ENCODE results near the gene CD44. TPM values are rescaled to one million over a fixed set of nuclear protein-coding genes. Genes with fewer than 3 reads are reported as not detected.
"Not testable (repeated sequence)": the region's sequence is repeated elsewhere in the genome, so short reads cannot be mapped to it uniquely, and the experiment has no call there.

Gene CD44
- total RNA-seq, 1 experiment from 2014 or later = 11.4 TPM

GRCh38 chr11:35106595-35106994 lies 32.4 kb upstream of the CD44 start:
- DNase-seq = no peak
- Histone ChIP-seq H3K36me3 (replicated peaks; ENCODE audit: control insufficient read depth, insufficient read depth, low read length) (no peaks in the 10 kb centered on the region), H3K27me3 (ENCODE audit: control insufficient read depth, insufficient read depth, low read length) (no peaks in the 10 kb centered on the region), H3K4me3 (ENCODE audit: insufficient read depth, low read depth, low read length) (no peak overlapping the region)

GRCh38 chr11:35107861-35108260 lies 31.1 kb upstream of the CD44 start:
- Histone ChIP-seq H3K4me3 (ENCODE audit: insufficient read depth, low read depth, low read length) (no peak overlapping the region), H3K27me3 (ENCODE audit: control insufficient read depth, insufficient read depth, low read length) (no peaks in the 10 kb centered on the region), H3K36me3 (replicated peaks; ENCODE audit: control insufficient read depth, insufficient read depth, low read length) (no peaks in the 10 kb centered on the region)
- DNase-seq = no peak

GRCh38 chr11:35108336-35108735 lies 30.6 kb upstream of the CD44 start:
- DNase-seq; H3K36me3 ChIP-seq (replicated peaks; ENCODE audit: control insufficient read depth, insufficient read depth, low read length); H3K4me3 ChIP-seq (ENCODE audit: insufficient read depth, low read depth, low read length); H3K27me3 ChIP-seq (ENCODE audit: control insufficient read depth, insufficient read depth, low read length): not testable (repeated sequence)

- Histone ChIP-seq H3K36me3 (replicated peaks; ENCODE audit: control insufficient read depth, insufficient read depth, low read length) (no peaks in the 10 kb centered on the region), H3K4me3 (ENCODE audit: insufficient read depth, low read depth, low read length) (no peak overlapping the region), H3K27me3 (ENCODE audit: control insufficient read depth, insufficient read depth, low read length) (no peaks in the 10 kb centered on the region)
- DNase-seq = no peak
Observed at GRCh38 chr11:35109041-35109440, 29.9 kb upstream of the CD44 start.

- Histone ChIP-seq H3K27me3 (ENCODE audit: control insufficient read depth, insufficient read depth, low read length) (no peaks in the 10 kb centered on the region), H3K36me3 (replicated peaks; ENCODE audit: control insufficient read depth, insufficient read depth, low read length) (no peaks in the 10 kb centered on the region), H3K4me3 (ENCODE audit: insufficient read depth, low read depth, low read length) (no peak overlapping the region)
- no peak for DNase-seq
Observed at GRCh38 chr11:35109827-35110226, 29.1 kb upstream of the CD44 start.

GRCh38 chr11:35111161-35112055 lies 27.6 kb upstream of the CD44 start:
- no peak overlapping the region for H3K4me3 ChIP-seq (ENCODE audit: insufficient read depth, low read depth, low read length)
- no peaks in the 10 kb centered on the region for H3K36me3 ChIP-seq (replicated peaks; ENCODE audit: control insufficient read depth, insufficient read depth, low read length)
- no peak for DNase-seq
- no peaks in the 10 kb centered on the region for H3K27me3 ChIP-seq (ENCODE audit: control insufficient read depth, insufficient read depth, low read length)

GRCh38 chr11:35112056-35112845 lies 26.7 kb upstream of the CD44 start:
- H3K36me3 ChIP-seq (replicated peaks; ENCODE audit: control insufficient read depth, insufficient read depth, low read length) = no peaks in the 10 kb centered on the region
- DNase-seq = no peak
- H3K4me3 ChIP-seq (ENCODE audit: insufficient read depth, low read depth, low read length) = no peak overlapping the region
- no peaks in the 10 kb centered on the region for H3K27me3 ChIP-seq (ENCODE audit: control insufficient read depth, insufficient read depth, low read length)

- Histone ChIP-seq H3K27me3 (ENCODE audit: control insufficient read depth, insufficient read depth, low read length) (no peaks in the 10 kb centered on the region), H3K4me3 (ENCODE audit: insufficient read depth, low read depth, low read length) (no peak overlapping the region), H3K36me3 (replicated peaks; ENCODE audit: control insufficient read depth, insufficient read depth, low read length) (no peaks in the 10 kb centered on the region)
- DNase-seq = no peak
Observed at GRCh38 chr11:35112846-35113105, 26.2 kb upstream of the CD44 start.

- Histone ChIP-seq H3K36me3 (replicated peaks; ENCODE audit: control insufficient read depth, insufficient read depth, low read length) (no peaks in the 10 kb centered on the region), H3K27me3 (ENCODE audit: control insufficient read depth, insufficient read depth, low read length) (no peaks in the 10 kb centered on the region), H3K4me3 (ENCODE audit: insufficient read depth, low read depth, low read length) (no peak overlapping the region)
- DNase-seq = no peak
Observed at GRCh38 chr11:35114906-35115687, 23.9 kb upstream of the CD44 start.

GRCh38 chr11:35115688-35116030 lies 23.3 kb upstream of the CD44 start:
- peak; percentile 12 for DNase-seq
- Histone ChIP-seq H3K36me3 (replicated peaks; ENCODE audit: control insufficient read depth, insufficient read depth, low read length) (no peaks in the 10 kb centered on the region), H3K4me3 (ENCODE audit: insufficient read depth, low read depth, low read length) (no peak overlapping the region), H3K27me3 (ENCODE audit: control insufficient read depth, insufficient read depth, low read length) (no peaks in the 10 kb centered on the region)

- no peaks in the 10 kb centered on the region for H3K27me3 ChIP-seq (ENCODE audit: control insufficient read depth, insufficient read depth, low read length)
- no peak overlapping the region for H3K4me3 ChIP-seq (ENCODE audit: insufficient read depth, low read depth, low read length)
- no peaks in the 10 kb centered on the region for H3K36me3 ChIP-seq (replicated peaks; ENCODE audit: control insufficient read depth, insufficient read depth, low read length)
- no peak for DNase-seq
Observed at GRCh38 chr11:35116245-35116644, 22.7 kb upstream of the CD44 start.

- no peak overlapping the region for H3K4me3 ChIP-seq (ENCODE audit: insufficient read depth, low read depth, low read length)
- H3K27me3 ChIP-seq (ENCODE audit: control insufficient read depth, insufficient read depth, low read length) = no peaks in the 10 kb centered on the region
- no peak for DNase-seq
- H3K36me3 ChIP-seq (replicated peaks; ENCODE audit: control insufficient read depth, insufficient read depth, low read length) = no peaks in the 10 kb centered on the region
Observed at GRCh38 chr11:35116762-35117640, 22.0 kb upstream of the CD44 start.

- Histone ChIP-seq H3K27me3 (ENCODE audit: control insufficient read depth, insufficient read depth, low read length) (no peaks in the 10 kb centered on the region), H3K4me3 (ENCODE audit: insufficient read depth, low read depth, low read length) (no peak overlapping the region), H3K36me3 (replicated peaks; ENCODE audit: control insufficient read depth, insufficient read depth, low read length) (no peaks in the 10 kb centered on the region)
- DNase-seq = no peak
Observed at GRCh38 chr11:35118906-35119305, 20.1 kb upstream of the CD44 start.

- Histone ChIP-seq H3K27me3 (ENCODE audit: control insufficient read depth, insufficient read depth, low read length) (no peaks in the 10 kb centered on the region), H3K36me3 (replicated peaks; ENCODE audit: control insufficient read depth, insufficient read depth, low read length) (no peaks in the 10 kb centered on the region), H3K4me3 (ENCODE audit: insufficient read depth, low read depth, low read length) (no peak overlapping the region)
- no peak for DNase-seq
Observed at GRCh38 chr11:35121326-35121865, 17.6 kb upstream of the CD44 start.

All from H7 (cell line).